ENCODE measurements around the gene HDAC1.
"Not testable (repeated sequence)": the region's sequence is repeated elsewhere in the genome, so short reads cannot be mapped to it uniquely, and the experiment has no call there.

HDAC1 gene

DNA sequence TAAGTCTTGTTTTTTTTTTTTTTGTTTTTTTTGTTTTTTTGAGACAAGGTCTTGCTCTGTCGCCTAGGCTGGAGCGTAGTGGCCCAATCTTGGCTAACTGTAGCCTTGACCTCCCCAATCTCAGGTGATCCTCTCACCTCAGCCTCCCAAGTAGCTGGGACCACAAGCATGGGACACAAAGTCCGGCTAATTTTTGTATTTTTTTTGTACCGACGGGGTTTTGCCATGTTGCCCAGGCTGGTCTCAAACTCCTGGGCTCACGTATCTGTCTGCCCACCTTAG, 34.7 kb upstream of the HDAC1 start:
- Histone ChIP-seq H3K27me3 (ENCODE audit: control insufficient read depth in 1 of 2, insufficient read depth in 2 of 2, low read length in 2 of 2) (no peaks in the 10 kb centered on the region), H3K36me3 (ENCODE audit: insufficient read depth, low read length) (no peaks in the 10 kb centered on the region), H3K9me3 (ENCODE audit: low read length) (no peaks in the 10 kb centered on the region), H3K9ac (ENCODE audit: low read length) (no peak overlapping the region), H3K27ac (ENCODE audit: low read depth, low read length) (no peak overlapping the region), H3K4me1 (ENCODE audit: insufficient read depth, low read length) (peaks cover 10% of the 10 kb centered on the region), H3K4me3 (ENCODE audit: low read depth in 1 of 2, low read length in 2 of 2) (no peak overlapping the region)

- not testable (repeated sequence) for H3K27ac ChIP-seq (ENCODE audit: low read depth, low read length); H3K4me3 ChIP-seq (ENCODE audit: low read depth in 1 of 2, low read length in 2 of 2); H3K4me1 ChIP-seq (ENCODE audit: insufficient read depth, low read length); H3K9me3 ChIP-seq (ENCODE audit: low read length); H3K27me3 ChIP-seq (ENCODE audit: control insufficient read depth in 1 of 2, insufficient read depth in 2 of 2, low read length in 2 of 2); H3K9ac ChIP-seq (ENCODE audit: low read length); H3K36me3 ChIP-seq (ENCODE audit: insufficient read depth, low read length)
Observed at GRCh38 chr1:32263236-32263593, 28.7 kb upstream of the HDAC1 start.

DNA sequence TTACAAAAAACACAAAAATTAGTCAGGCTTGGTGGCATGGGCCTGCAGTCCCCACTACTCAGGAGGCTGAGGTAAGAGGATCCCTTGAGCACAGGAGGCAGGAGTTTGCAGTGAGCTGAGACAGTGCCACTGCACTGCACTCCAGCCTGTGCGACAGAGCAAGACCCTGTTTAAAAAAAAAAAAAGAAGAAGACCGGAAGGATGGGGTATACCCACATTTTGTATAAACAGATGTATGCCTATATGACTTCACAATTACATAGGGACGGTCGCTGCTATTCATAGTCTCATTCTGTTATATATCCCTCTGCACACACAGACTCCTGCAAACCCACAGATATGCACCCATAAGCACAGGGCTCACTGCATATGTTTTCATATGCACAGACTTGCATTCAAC, 28.1 kb upstream of the HDAC1 start:
- Histone ChIP-seq H3K27me3 (ENCODE audit: control insufficient read depth in 1 of 2, insufficient read depth in 2 of 2, low read length in 2 of 2) (no peaks in the 10 kb centered on the region), H3K27ac (ENCODE audit: low read depth, low read length) (no peak overlapping the region), H3K4me1 (ENCODE audit: insufficient read depth, low read length) (no peaks in the 10 kb centered on the region), H3K9me3 (ENCODE audit: low read length) (no peaks in the 10 kb centered on the region), H3K9ac (ENCODE audit: low read length) (no peak overlapping the region), H3K4me3 (ENCODE audit: low read depth in 1 of 2, low read length in 2 of 2) (no peak overlapping the region), H3K36me3 (ENCODE audit: insufficient read depth, low read length) (no peaks in the 10 kb centered on the region)

DNA sequence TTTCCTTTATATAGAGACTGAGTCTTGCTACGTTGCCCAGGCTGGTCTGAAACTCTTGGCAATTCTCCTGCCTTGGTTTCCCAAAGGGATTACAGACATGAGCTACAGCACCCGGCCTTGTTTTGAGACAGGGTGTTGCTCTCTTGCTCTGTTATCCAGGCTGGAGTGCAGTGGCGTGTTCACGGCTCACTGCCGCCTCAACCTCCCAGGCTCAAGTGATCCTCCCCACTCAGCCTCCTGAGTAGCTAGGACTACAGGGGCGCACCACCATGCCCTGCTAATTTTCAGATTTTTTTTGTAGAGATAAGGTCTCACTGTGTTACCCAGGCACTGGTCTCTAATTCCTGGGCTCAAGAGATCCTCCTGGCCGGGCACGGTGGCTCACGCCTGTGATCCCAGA, 26.0 kb upstream of the HDAC1 start:
- H3K27ac ChIP-seq (ENCODE audit: low read depth, low read length) = no peak overlapping the region
- no peaks in the 10 kb centered on the region for H3K9me3 ChIP-seq (ENCODE audit: low read length)
- no peaks in the 10 kb centered on the region for H3K36me3 ChIP-seq (ENCODE audit: insufficient read depth, low read length)
- H3K4me1 ChIP-seq (ENCODE audit: insufficient read depth, low read length) = no peaks in the 10 kb centered on the region
- H3K27me3 ChIP-seq (ENCODE audit: control insufficient read depth in 1 of 2, insufficient read depth in 2 of 2, low read length in 2 of 2) = no peaks in the 10 kb centered on the region
- no peak overlapping the region for H3K9ac ChIP-seq (ENCODE audit: low read length)
- no peak overlapping the region for H3K4me3 ChIP-seq (ENCODE audit: low read depth in 1 of 2, low read length in 2 of 2)

GRCh38 chr1:32266921-32267591, 24.8 kb upstream of the HDAC1 start:
- Histone ChIP-seq H3K9ac (ENCODE audit: low read length) (no peak overlapping the region), H3K27ac (ENCODE audit: low read depth, low read length) (no peak overlapping the region), H3K4me3 (ENCODE audit: low read depth in 1 of 2, low read length in 2 of 2) (no peak overlapping the region), H3K36me3 (ENCODE audit: insufficient read depth, low read length) (no peaks in the 10 kb centered on the region), H3K27me3 (ENCODE audit: control insufficient read depth in 1 of 2, insufficient read depth in 2 of 2, low read length in 2 of 2) (no peaks in the 10 kb centered on the region), H3K9me3 (ENCODE audit: low read length) (no peaks in the 10 kb centered on the region), H3K4me1 (ENCODE audit: insufficient read depth, low read length) (no peaks in the 10 kb centered on the region)

DNA sequence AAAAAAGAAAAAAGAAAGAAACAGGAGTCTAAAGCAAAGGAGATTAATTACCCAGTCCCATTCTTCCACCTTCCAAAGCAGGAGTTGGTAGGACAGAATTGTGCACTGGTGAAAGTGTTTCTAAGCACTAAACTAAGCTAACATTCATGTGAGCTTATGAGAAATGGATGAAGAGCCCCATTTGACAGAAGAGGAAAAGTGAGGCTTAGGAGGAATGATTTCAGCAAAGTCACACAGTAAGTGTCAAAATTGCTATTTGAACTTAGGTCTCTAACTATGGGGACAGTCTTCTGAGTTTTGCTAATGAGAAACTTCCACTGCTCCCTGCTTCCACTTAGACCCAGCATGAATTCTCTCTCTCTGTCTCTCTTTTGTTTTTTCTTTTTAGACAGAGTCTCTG, 22.1 kb upstream of the HDAC1 start:
- Histone ChIP-seq H3K27me3 (ENCODE audit: control insufficient read depth in 1 of 2, insufficient read depth in 2 of 2, low read length in 2 of 2) (peaks cover 3 to 10% of the 10 kb centered on the region in 2 donors), H3K27ac (ENCODE audit: low read depth, low read length) (no peak overlapping the region), H3K9me3 (ENCODE audit: low read length) (no peaks in the 10 kb centered on the region), H3K9ac (ENCODE audit: low read length) (no peak overlapping the region), H3K4me3 (ENCODE audit: low read depth in 1 of 2, low read length in 2 of 2) (no peak overlapping the region), H3K4me1 (ENCODE audit: insufficient read depth, low read length) (no peaks in the 10 kb centered on the region), H3K36me3 (ENCODE audit: insufficient read depth, low read length) (no peaks in the 10 kb centered on the region)

DNA sequence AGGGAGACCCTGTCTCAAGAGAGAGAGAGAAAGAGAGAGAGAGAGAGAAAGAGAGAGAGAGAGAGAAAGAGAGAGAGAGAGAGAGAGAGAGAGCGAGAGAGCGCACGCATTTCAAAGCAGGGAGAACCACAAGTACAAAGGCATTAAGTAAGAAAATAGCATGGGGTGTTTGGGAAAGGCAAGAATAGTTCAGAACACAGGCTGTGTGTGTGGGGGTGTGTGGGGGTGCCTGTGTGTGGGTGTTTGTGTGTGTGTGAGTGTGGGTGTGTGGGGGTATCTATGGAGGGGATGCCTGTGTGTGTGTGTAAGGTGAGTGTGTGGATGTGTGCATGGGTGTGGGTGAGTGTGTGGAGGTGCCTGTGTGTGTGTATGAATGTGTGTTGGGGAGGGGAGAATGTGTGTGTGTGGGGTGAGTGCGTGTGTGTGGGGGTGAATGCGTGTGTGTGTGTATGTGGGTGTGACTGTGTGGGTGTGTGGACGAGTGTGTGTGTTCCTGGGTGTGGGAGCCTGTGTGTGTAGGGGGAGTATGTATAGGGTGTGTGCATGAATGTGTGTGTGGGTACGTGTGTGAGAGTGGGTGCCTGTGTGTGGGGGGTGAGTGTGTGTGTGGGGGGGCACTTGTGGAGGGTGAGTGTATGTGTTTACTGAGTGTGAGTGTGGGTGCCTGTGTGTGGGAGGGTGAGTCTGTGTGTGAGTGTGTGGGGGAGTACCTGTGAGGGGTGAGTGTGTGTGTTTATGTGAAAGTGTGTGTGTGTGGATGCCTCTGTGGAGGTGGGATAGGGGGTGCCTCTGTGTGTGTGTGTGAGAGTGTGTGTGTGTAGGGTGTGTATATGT, 19.1 kb upstream of the HDAC1 start:
- H3K27me3 ChIP-seq (ENCODE audit: control insufficient read depth in 1 of 2, insufficient read depth in 2 of 2, low read length in 2 of 2) = peaks cover 3 to 27% of the 10 kb centered on the region in 2 donors
- no peak overlapping the region for H3K9ac ChIP-seq (ENCODE audit: low read length)
- no peaks in the 10 kb centered on the region for H3K36me3 ChIP-seq (ENCODE audit: insufficient read depth, low read length)
- no peaks in the 10 kb centered on the region for H3K4me1 ChIP-seq (ENCODE audit: insufficient read depth, low read length)
- no peak overlapping the region for H3K27ac ChIP-seq (ENCODE audit: low read depth, low read length)
- no peak overlapping the region for H3K4me3 ChIP-seq (ENCODE audit: low read depth in 1 of 2, low read length in 2 of 2)
- no peaks in the 10 kb centered on the region for H3K9me3 ChIP-seq (ENCODE audit: low read length)

DNA sequence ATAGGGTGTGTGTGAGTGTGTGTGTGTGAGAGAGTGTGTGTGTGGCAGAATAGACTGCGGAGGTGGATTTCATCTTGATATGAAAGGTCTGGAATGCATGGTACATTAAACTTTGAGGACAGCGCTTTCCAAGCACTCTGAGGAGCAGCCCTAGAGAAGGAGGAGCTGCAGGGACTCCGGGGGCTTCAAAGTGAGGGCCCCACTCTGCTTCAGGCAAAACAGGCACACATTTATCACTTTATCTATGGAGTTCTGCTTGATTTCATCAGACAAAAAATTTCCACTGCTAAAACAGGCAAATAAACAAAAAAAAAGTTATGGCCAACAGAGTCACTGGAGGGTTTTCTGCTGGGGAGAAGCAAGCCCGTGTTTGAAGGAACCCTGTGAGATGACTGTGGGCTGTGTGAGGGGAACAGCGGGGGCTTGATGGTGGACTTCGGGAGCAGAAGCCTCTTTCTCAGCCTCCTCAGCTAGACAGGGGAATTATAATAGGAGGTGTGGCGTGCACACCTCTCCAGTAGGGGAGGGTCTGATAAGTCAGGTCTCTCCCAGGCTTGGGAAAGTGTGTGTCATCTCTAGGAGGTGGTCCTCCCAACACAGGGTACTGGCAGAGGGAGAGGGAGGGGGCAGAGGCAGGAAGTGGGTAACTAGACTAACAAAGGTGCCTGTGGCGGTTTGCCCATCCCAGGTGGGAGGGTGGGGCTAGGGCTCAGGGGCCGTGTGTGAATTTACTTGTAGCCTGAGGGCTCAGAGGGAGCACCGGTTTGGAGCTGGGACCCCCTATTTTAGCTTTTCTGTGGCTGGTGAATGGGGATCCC, 18.3 kb upstream of the HDAC1 start:
- Histone ChIP-seq H3K9me3 (ENCODE audit: low read length) (no peaks in the 10 kb centered on the region), H3K27me3 (ENCODE audit: control insufficient read depth in 1 of 2, insufficient read depth in 2 of 2, low read length in 2 of 2) (peaks cover 3 to 27% of the 10 kb centered on the region in 2 donors), H3K36me3 (ENCODE audit: insufficient read depth, low read length) (no peaks in the 10 kb centered on the region), H3K27ac (ENCODE audit: low read depth, low read length) (no peak overlapping the region), H3K4me1 (ENCODE audit: insufficient read depth, low read length) (no peaks in the 10 kb centered on the region), H3K4me3 (ENCODE audit: low read depth in 1 of 2, low read length in 2 of 2) (no peak overlapping the region), H3K9ac (ENCODE audit: low read length) (no peak overlapping the region)

DNA sequence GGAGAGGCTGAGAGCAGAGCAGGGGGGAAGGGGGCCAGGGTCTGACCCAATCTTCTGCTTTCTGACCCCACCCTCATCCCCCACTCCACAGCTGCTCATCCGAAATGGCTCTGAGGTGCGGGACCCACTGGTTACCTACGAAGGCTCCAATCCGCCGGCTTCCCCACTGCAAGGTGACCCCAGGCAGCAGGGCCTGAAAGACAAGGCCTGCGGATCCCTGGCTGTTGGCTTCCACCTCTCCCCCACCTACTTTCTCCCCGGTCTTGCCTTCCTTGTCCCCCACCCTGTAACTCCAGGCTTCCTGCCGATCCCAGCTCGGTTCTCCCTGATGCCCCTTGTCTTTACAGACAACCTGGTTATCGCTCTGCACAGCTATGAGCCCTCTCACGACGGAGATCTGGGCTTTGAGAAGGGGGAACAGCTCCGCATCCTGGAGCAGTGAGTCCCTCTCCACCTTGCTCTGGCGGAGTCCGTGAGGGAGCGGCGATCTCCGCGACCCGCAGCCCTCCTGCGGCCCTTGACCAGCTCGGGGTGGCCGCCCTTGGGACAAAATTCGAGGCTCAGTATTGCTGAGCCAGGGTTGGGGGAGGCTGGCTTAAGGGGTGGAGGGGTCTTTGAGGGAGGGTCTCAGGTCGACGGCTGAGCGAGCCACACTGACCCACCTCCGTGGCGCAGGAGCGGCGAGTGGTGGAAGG, 17.1 kb upstream of the HDAC1 start:
- Histone ChIP-seq H3K9ac (ENCODE audit: low read length) (no peak overlapping the region), H3K27ac (ENCODE audit: low read depth, low read length) (no peak overlapping the region), H3K4me3 (ENCODE audit: low read depth in 1 of 2, low read length in 2 of 2) (no peak overlapping the region), H3K9me3 (ENCODE audit: low read length) (no peaks in the 10 kb centered on the region), H3K4me1 (ENCODE audit: insufficient read depth, low read length) (no peaks in the 10 kb centered on the region), H3K36me3 (ENCODE audit: insufficient read depth, low read length) (no peaks in the 10 kb centered on the region), H3K27me3 (ENCODE audit: control insufficient read depth in 1 of 2, insufficient read depth in 2 of 2, low read length in 2 of 2) (peaks cover 3 to 27% of the 10 kb centered on the region in 2 donors)

DNA sequence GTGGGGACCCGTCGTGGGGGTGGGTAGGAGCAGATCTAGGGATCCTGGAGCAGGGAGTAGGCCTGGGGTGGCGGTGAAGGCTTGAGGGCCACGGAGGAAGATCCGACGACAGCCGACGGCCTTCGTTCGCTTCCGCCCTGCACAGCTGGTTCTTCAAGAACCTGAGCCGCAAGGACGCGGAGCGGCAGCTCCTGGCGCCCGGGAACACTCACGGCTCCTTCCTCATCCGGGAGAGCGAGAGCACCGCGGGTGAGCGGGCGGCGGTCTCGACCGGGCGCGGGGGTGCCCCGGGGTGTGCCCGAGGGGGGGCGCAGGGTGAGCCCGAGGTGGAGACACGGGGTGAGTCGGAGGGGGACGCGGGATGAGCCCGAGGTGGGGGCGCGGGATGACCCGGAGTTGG, 16.5 kb upstream of the HDAC1 start:
- Histone ChIP-seq H3K27ac (ENCODE audit: low read depth, low read length) (no peak overlapping the region), H3K4me1 (ENCODE audit: insufficient read depth, low read length) (no peaks in the 10 kb centered on the region), H3K36me3 (ENCODE audit: insufficient read depth, low read length) (no peaks in the 10 kb centered on the region), H3K9me3 (ENCODE audit: low read length) (no peaks in the 10 kb centered on the region), H3K9ac (ENCODE audit: low read length) (no peak overlapping the region), H3K4me3 (ENCODE audit: low read depth in 1 of 2, low read length in 2 of 2) (no peak overlapping the region), H3K27me3 (ENCODE audit: control insufficient read depth in 1 of 2, insufficient read depth in 2 of 2, low read length in 2 of 2) (peaks cover 3 to 27% of the 10 kb centered on the region in 2 donors)

GRCh38 chr1:32276032-32276782, 15.7 kb upstream of the HDAC1 start:
- H3K27me3 ChIP-seq (ENCODE audit: control insufficient read depth in 1 of 2, insufficient read depth in 2 of 2, low read length in 2 of 2) = peaks cover 3 to 27% of the 10 kb centered on the region in 2 donors
- H3K27ac ChIP-seq (ENCODE audit: low read depth, low read length) = no peak overlapping the region
- H3K4me3 ChIP-seq (ENCODE audit: low read depth in 1 of 2, low read length in 2 of 2) = no peak overlapping the region
- no peaks in the 10 kb centered on the region for H3K9me3 ChIP-seq (ENCODE audit: low read length)
- H3K4me1 ChIP-seq (ENCODE audit: insufficient read depth, low read length) = no peaks in the 10 kb centered on the region
- H3K36me3 ChIP-seq (ENCODE audit: insufficient read depth, low read length) = no peaks in the 10 kb centered on the region
- H3K9ac ChIP-seq (ENCODE audit: low read length) = no peak overlapping the region

All from muscle layer of colon (tissue), 2 donors.